GM21529 (cell line): ENCODE results near the gene WDFY4.

Experiments
- ATAC-seq: cut with Tn5 transposase; IDR thresholded peaks from one replicate; pipeline ENCODE4 v1.9.1; 2021; ENCODE audit not compliant: unreplicated experiment

Gene WDFY4

GRCh38 chr10:48705401-48705938 lies 20.8 kb downstream of the WDFY4 start:
- no peak for ATAC-seq

DNA sequence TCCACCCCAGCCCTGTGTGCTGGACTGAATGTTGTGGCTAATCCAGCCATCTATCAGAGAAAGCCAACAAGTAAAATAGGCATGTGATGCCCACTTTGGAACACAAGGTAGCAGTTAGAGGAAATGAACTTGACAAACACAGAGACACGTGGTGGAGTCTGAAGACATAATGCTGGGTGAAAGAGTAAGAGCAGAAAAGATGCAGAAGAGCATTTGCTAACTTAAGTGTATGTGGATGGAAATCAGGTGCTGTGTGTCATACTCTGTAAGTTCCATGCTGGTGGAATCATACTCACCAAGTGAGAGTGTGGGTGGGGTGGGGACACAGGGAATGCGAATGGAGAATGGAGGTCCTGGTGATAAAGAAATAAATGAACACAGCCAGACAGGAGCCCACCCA lies 22.8 kb downstream of the WDFY4 start:
- ATAC-seq, result no peak

DNA sequence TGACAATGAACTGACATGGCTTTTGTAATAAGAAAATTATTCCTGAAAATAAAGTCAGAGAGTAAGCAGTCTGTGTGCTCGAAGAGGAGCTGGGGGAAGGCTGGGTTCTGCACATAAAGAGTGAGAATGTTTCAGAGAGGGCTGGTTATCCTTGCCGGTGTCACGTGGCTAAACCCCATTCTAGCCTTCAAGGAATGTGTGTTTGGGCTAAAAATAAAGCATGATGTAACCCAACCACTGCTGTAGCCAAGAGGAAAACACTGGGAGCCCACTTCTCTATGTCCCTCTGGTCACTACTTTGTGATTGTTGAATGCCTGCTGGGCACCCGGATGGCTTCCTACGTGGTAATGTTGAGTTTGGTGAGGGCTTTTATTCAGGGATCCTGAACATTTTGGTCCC lies 23.5 kb downstream of the WDFY4 start:
- ATAC-seq, result no peak

- ATAC-seq, result no peak
Measured at GRCh38 chr10:48710647-48711275, 26.1 kb downstream of the WDFY4 start.

DNA sequence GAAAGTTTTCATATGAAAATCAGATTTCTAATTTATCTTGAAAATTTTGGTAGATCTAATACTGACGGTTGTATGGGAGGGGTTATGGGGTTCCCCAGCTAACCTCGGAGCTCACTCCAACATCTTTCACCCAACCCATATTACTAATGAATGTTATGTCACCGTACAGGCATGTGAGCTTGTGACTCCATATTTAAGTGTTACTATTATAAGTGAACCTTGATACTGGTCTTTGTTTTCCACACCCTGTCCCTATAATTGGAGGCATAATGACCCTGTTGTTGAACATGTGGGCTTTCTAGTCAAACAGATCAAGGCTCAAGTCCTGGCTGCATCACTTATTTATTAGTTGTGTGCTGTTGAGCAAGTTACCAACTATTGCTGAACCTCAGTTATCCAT lies 27.2 kb downstream of the WDFY4 start:
- ATAC-seq, result no peak

GRCh38 chr10:48714088-48714487 lies 29.4 kb downstream of the WDFY4 start:
- no peak for ATAC-seq

- no peak for ATAC-seq
Measured at GRCh38 chr10:48716416-48716815, 31.7 kb downstream of the WDFY4 start.

GRCh38 chr10:48720611-48721010 lies 35.9 kb downstream of the WDFY4 start:
- no peak for ATAC-seq

- no peak for ATAC-seq
Measured at GRCh38 chr10:48722153-48723145, 37.8 kb downstream of the WDFY4 start.

DNA sequence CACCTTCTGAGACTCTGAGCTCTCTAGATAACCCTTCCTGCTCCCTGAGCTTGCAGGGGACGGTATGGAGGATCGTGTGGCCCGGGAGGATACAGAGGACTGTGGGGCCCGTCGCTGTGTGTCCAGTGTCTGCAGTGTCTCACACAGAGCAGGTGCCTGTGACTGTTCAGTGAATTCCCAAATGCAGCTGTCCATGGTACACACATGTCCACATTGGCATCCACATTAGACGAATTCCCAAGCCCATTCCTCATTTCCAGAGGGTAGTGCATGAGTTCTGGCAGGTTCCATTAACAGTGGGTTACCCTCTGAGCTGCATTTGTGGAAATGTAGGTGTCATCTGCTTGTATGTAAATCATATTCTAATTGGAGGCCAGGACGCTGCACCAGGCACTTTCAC lies 39.5 kb downstream of the WDFY4 start:
- ATAC-seq, result no peak

DNA sequence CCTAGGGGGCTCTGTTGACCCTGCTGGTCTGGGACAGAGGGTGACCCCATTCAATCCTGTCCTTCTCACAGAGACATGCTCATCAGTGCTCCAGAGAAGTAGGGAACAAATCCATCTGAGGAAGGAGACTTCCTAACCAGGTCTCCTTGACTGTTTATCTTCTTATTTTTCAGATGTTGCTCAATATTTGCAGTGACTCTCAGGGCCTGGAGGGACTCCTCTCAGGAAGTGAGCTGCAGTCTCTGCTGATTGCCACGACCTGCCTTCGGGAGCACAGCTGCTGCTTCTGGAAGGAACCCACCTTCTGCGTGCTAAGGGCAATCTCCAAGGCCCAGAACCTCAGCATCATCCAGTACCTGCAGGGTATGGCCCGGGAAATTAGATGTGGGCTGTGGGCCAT lies 41.0 kb downstream of the WDFY4 start:
- ATAC-seq, result no peak

GRCh38 chr10:48727866-48728265 lies 43.2 kb downstream of the WDFY4 start:
- no peak for ATAC-seq

- ATAC-seq, result no peak
Measured at GRCh38 chr10:48729222-48729621, 44.5 kb downstream of the WDFY4 start.

- no peak for ATAC-seq
Measured at GRCh38 chr10:48729941-48730457, 45.3 kb downstream of the WDFY4 start.

- ATAC-seq, result no peak
Measured at GRCh38 chr10:48731141-48731540, 46.5 kb downstream of the WDFY4 start.

GRCh38 chr10:48731654-48732053 lies 47.0 kb downstream of the WDFY4 start:
- ATAC-seq, result no peak

GRCh38 chr10:48733329-48733728 lies 48.7 kb downstream of the WDFY4 start:
- ATAC-seq, result no peak

DNA sequence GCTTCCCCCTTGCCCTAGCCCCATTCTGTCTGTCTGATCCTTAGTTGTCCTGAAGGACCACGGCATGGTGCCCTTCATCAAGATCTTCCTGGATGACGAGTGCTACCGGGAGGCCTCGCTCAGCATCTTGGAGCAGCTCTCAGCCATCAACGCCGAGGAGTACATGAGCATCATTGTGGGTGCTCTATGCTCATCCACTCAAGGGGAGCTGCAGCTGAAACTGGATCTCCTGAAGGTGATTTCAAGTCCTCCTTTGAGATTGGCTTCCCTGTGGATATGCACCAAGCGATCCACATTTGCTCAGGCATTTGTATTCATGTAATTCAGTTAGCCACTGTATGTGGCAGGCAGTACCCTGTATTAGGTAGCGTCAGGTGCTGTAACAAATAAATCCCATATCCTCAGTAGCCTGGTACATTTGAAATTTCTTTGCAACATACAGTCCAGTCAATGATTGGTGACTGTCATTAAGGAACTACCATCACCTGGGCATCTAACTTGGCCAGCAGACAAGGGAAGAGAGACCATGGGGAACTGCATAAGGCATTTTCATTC lies 51.2 kb downstream of the WDFY4 start:
- no peak for ATAC-seq

- ATAC-seq, result no peak
Measured at GRCh38 chr10:48736596-48736995, 51.9 kb downstream of the WDFY4 start.

- no peak for ATAC-seq
Measured at GRCh38 chr10:48737886-48738285, 53.2 kb downstream of the WDFY4 start.

DNA sequence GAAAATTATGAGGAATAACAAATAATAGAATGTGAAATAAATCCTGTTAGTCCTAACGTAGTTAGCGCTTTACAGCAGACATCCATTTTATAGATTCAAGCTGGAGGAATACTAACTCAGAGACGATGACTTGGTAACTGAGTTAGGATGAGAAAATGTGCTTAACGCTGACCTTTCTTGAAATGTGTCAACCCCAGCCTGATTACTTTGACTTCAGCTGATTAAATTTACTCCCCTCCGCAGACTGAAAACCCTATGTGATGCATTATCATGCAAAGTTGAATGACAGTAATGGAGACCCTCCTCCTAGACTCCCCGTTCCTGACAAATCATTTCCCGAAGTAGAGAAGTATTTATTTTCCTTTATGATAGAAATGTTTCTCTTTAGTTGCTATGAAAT lies 54.5 kb downstream of the WDFY4 start:
- no peak for ATAC-seq
